GM12878 (cell line): ENCODE measurements around the gene AGMAT.
"Not testable (repeated sequence)": the region's sequence is repeated elsewhere in the genome, so short reads cannot be mapped to it uniquely, and the experiment has no call there.

Experiments
- CHD4 ChIP-seq: fragments of 200-600 bp; sonication (generic); IDR thresholded peaks from 2 replicates; pipeline ENCODE4 v1.6.1; 2016; ENCODE audit warnings: mild to moderate bottlenecking
- POLR2AphosphoS5 ChIP-seq: IDR thresholded peaks from 2 replicates; pipeline ENCODE4 v1.6.1; 2011; ENCODE audit warnings: mild to moderate bottlenecking, low read length, inconsistent platforms
- ZSCAN29 ChIP-seq: fragments of 450-650 bp; IDR thresholded peaks from 2 replicates; pipeline ENCODE4 v1.6.1; 2017; ENCODE audit warnings: mild to moderate bottlenecking, moderate library complexity
- TF ChIP-seq, protein P1 (sequence below), 3 experiments: IDR thresholded peaks in 2 of 3; conservative IDR thresholded peaks in 1 of 3; 2 replicates each; pipeline ENCODE4 v1.5.1; 2011; ENCODE audit warnings: low read depth in 3 of 3, low read length in 3 of 3, mild to moderate bottlenecking in 3 of 3, control low read depth in 2 of 3, moderate library complexity in 2 of 3, inconsistent platforms in 1 of 3, mixed read lengths in 1 of 3; ENCODE audit not compliant: control insufficient read depth in 2 of 3, insufficient read depth in 1 of 3; ENCODE audit errors: extremely low read depth in 1 of 3

DNA sequence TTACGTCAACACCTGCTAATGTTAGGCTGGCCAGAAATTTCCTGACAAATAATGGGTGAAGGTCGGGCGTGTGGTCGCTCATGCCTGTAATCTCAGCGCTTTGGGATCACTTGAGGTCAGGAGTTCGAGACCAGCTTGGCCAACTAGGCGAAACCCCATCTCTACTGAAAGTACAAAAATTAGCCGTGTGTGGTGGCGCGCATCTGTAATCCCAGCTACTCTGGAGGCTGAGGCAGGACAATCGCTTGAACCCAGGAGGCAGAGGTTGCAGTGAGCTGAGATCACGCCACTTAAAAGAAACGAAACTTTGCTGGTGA lies 19.1 kb upstream of the AGMAT start:
- TF ChIP-seq ZSCAN29, CHD4, POLR2AphosphoS5: not testable (repeated sequence)
- TF ChIP-seq, protein P1, sequence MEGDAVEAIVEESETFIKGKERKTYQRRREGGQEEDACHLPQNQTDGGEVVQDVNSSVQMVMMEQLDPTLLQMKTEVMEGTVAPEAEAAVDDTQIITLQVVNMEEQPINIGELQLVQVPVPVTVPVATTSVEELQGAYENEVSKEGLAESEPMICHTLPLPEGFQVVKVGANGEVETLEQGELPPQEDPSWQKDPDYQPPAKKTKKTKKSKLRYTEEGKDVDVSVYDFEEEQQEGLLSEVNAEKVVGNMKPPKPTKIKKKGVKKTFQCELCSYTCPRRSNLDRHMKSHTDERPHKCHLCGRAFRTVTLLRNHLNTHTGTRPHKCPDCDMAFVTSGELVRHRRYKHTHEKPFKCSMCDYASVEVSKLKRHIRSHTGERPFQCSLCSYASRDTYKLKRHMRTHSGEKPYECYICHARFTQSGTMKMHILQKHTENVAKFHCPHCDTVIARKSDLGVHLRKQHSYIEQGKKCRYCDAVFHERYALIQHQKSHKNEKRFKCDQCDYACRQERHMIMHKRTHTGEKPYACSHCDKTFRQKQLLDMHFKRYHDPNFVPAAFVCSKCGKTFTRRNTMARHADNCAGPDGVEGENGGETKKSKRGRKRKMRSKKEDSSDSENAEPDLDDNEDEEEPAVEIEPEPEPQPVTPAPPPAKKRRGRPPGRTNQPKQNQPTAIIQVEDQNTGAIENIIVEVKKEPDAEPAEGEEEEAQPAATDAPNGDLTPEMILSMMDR (IDR thresholded peaks at IDR 0.05 in 2 of 3, conservative IDR thresholded peaks at IDR 0.05 in 1 of 3; ENCODE audit: control insufficient read depth in 2 of 3, extremely low read depth in 1 of 3, insufficient read depth in 1 of 3, low read depth in 3 of 3, low read length in 3 of 3), result not testable (repeated sequence)
